Glomerular endothelial cell (primary cell): Measurements from ENCODE around the gene TMEM260. TPM values are rescaled to one million over a fixed set of nuclear protein-coding genes. Genes with fewer than 3 reads are reported as not detected.
"Not testable (repeated sequence)": the region's sequence is repeated elsewhere in the genome, so short reads cannot be mapped to it uniquely, and the experiment has no call there.

ENCODE experiments used
- DNase-seq: peaks from one replicate; pipeline ENCODE4 v3.0.0-alpha.2; 2011; ENCODE audit warnings: low read depth, low spot score; ENCODE audit errors: extremely low read depth
- total RNA-seq: library from RNA; depleted of rRNA; stranded (reverse); fragments of >200 nt; gene quantifications from 2 replicates; pipeline ENCODE4 v1.2.3, GENCODE V29; 2015

TMEM260 gene
- total RNA-seq, 1 donor from 2014 or later: 16.5 TPM

DNA sequence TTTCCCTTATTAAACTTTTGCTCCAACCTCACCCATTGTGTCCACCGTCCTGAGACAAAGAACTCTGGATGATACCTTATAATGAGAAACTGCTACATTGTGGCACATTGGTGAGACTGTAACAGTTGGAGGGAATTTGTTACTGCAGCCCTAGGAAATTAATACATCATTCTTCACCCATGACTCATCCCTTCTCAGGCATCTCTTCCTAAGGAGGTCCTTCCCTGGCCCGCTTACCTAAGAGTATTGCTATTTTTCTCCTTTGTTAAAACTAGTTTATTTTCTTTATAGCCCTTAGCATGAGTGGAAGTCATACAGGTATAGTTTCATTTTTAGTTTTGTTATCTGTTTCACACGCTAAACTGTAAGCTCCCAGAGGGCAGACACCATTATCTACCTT lies 87.1 kb downstream of the TMEM260 start:
- DNase-seq: peak; percentile 4

DNA sequence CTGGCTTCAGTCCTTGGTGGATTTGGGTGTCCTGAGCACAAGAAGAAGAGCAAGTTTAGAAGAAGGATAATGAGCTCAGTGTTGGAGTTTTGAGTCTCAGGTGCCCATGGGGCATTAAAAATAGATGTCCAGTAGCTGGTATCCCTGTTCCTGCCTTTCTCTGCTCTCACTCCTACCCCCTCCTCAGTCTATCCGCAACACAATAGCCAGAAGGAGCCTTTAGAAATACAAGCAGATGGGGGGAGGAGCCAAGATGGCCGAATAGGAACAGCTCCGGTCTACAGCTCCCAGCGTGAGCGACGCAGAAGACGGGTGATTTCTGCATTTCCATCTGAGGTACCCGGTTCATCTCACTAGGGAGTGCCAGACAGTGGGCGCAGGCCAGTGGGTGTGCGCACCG lies 87.7 kb downstream of the TMEM260 start:
- DNase-seq: not testable (repeated sequence)

DNA sequence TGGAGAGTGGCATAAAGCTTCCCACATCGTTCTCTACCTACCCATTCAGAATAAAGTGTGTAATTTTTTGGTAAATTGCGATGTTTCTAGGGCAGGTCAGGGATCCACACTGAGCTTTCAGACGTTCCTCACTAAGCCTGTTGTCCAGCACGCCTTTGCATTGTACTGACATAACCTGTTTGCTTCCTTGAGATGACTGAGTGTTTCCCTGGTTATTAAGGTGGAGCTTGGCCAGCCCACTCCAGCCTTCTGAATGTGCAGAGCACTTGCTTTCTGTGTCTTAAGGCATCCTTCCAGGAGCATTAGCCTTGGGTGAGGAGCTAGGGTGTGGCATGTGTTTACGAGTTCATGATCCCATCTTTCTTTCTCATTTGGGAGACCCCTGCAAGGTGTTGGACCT lies 96.4 kb downstream of the TMEM260 start:
- DNase-seq: no peak

DNA sequence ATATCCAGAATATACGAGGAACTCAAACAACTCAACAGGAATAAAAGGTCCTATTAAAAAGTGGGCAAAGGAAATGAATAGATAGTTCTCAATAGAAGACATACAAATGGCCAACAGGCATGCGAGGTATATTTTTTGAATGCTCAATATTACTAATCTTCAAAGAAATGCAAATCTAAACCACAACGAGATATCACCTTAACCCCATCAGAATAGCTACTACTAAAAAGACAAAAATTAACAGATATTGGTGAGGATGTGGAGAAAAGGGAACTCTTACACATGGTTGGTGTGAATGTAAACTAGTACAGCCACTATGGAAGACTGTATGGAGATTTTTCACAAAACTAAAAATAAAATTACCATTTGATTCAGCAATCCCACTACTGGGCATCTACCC lies 99.2 kb downstream of the TMEM260 start:
- no peak for DNase-seq

DNA sequence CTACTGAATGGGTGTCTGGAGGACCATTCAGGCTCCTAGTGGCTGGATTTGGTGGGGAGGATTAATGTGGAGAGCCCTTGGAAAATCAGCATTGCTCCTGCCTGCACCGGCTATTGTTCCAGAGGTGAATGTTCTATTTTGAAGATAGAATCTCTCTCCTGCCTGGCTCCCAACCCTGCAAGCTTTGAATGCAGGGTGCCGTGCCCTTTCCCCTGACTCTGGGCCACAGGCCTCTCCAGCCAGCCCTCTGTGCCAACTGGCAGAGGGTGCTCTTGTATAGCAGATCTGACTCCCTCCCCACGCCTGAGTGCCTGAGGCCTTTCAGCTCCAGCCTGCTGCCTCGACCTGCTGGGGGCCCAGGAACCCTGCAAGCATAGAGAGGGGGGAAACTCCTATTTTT lies 106.8 kb downstream of the TMEM260 start:
- DNase-seq: no peak

DNA sequence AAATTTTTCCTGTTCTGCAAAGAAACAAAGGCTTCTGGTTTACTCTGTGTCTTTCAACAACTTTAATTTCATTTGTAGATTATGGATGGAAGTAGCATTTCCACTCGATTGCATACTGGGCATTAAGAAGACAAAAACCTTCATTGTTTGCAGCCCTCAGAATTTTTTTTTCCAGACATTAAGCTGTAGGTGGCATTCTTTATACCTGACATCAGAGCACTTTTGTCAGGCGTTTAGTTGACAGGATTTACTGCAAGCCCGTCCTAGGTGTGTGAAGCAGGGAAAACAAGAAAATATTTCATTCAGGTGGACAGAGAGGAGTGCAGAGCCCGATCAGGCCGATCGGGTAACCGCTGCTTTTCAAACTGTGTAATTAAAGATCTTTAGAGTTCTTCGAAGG lies 107.5 kb downstream of the TMEM260 start:
- no peak for DNase-seq

DNA sequence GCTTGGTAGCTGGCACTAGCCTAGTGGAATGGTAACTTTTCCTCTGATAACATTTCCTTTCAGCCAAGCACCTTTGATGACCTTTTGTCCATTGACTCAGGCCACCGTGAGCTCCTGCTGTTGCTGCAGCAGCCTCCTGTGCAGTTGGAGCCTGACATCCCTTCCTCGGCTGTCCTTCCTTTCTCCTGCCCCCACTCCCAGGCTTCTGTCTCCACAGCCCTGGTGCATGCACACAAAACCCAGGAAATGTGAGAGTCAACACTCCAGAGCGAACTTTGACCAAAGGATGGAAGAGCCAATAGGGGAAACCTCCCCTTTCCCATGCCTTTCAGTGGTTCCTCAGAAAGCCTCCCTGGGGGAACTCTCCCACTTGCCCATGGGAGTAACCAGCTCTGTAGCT lies 115.0 kb downstream of the TMEM260 start:
- no peak for DNase-seq

DNA sequence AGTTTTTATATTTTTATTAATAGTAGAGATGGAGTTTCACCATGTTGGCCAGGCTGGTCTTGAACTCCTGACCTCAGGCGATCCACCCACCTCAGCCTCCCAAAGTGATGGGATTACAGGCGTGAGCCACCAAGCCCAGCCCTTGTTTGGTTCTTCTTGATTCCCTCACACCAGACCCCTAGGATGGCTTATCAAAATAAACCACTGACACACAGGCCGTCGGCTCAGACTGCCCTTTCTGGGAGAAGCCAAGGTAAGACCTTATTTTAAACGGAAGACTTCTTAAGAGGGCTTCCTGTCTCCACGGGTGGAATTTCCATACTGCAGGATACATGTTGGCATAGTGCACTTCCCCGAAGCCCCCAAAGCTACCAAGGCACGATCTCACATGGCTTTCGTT lies 115.6 kb downstream of the TMEM260 start:
- DNase-seq: not testable (repeated sequence)

Other genes with a start within 250 kb of the TMEM260 start
- gene OTX2, start 230.7 kb downstream of the TMEM260 start, total RNA-seq: not detected in 2 replicates